ENCODE data around the gene CPB1. TPM values are rescaled to one million over a fixed set of nuclear protein-coding genes. Genes with fewer than 3 reads are reported as not detected.

CPB1 gene
- total RNA-seq, 1 experiment from 2014 or later: not detected

DNA sequence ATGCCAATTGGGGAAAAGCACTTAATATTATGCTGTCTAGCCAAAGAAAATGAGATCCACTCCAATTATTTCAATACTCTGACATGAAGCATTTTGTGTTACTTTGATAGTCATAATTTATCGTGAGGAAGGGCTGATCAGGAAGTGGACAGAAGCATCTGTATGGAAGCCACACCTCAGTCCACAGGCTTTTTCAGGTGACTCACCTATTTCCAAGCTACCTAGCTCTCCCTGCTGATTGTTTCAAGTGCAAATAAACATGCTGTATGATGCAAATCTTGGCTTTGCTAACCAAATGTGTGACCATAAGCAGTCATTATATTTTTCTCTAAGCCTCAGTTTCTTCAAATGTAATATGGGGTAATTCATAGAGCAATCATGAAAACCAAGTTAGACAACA lies 30.8 kb upstream of the CPB1 start:
- H3K27me3 ChIP-seq (ENCODE audit: low read length): peaks cover 20% of the 10 kb centered on the region
- H3K9me2 ChIP-seq (replicated peaks; ENCODE audit: low read length): no peaks in the 10 kb centered on the region
- H3K79me2 ChIP-seq (ENCODE audit: low read length): no peaks in the 10 kb centered on the region
- no peaks in the 10 kb centered on the region for H3F3A ChIP-seq (ENCODE audit: low read length, unreplicated experiment)
- no TSS peak for BruUV-seq (replicated peaks)
- TF ChIP-seq EZH2 (IDR thresholded peaks at IDR 0.05; ENCODE audit: low read length, unreplicated experiment) (no peak), EZH2phosphoT487 (IDR thresholded peaks at IDR 0.05; ENCODE audit: borderline replicate concordance, low read length) (no peak)
- TF ChIP-seq, protein P1, sequence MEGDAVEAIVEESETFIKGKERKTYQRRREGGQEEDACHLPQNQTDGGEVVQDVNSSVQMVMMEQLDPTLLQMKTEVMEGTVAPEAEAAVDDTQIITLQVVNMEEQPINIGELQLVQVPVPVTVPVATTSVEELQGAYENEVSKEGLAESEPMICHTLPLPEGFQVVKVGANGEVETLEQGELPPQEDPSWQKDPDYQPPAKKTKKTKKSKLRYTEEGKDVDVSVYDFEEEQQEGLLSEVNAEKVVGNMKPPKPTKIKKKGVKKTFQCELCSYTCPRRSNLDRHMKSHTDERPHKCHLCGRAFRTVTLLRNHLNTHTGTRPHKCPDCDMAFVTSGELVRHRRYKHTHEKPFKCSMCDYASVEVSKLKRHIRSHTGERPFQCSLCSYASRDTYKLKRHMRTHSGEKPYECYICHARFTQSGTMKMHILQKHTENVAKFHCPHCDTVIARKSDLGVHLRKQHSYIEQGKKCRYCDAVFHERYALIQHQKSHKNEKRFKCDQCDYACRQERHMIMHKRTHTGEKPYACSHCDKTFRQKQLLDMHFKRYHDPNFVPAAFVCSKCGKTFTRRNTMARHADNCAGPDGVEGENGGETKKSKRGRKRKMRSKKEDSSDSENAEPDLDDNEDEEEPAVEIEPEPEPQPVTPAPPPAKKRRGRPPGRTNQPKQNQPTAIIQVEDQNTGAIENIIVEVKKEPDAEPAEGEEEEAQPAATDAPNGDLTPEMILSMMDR (conservative IDR thresholded peaks at IDR 0.05; ENCODE audit: low read depth, low read length): no peak
- ChIA-PET CTCF (no interaction called here), POLR2A (ENCODE audit: unreplicated experiment) (no interaction called here)
- H2AFZ ChIP-seq (ENCODE audit: low read length): no peak overlapping the region
- no peaks in the 10 kb centered on the region for H3K9me3 ChIP-seq (ENCODE audit: low read length)
- H3K36me3 ChIP-seq (ENCODE audit: low read depth, low read length): no peaks in the 10 kb centered on the region
- ATAC-seq (no peak), DNase-seq (peak; percentile 43)
- no peaks in the 10 kb centered on the region for H4K20me1 ChIP-seq (ENCODE audit: low read length)
- H3K4me3 ChIP-seq (ENCODE audit: low read length): no peak overlapping the region
- H3K9ac ChIP-seq (ENCODE audit: low read length): no peak overlapping the region
- H3K4me2 ChIP-seq (ENCODE audit: low read length): no peak overlapping the region
- intact Hi-C loops (cut with micrococcal nuclease): no loop called here
- no peaks in the 10 kb centered on the region for H3K4me1 ChIP-seq (ENCODE audit: insufficient read depth, low read length)
- H3K27ac ChIP-seq (ENCODE audit: low read length): no peak overlapping the region

DNA sequence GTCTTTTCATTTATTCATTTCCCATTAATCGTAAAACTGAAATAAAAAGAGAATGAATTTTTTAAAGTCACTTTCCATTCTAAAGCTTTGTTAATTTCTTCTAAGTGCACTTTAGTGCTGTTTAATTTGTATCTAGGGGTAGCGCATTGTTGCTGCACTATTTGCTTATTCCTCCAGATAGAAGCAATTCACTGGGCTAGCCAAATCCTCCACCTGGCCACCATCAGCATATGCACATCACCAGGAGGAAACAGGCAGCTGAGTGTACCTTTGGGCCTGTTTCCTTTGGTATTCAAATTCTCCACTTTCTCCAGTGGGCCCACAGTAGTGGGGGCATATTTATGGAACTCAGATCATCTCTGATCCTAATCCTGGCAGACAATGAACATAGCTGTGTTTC lies 29.8 kb upstream of the CPB1 start:
- ChIA-PET CTCF (no interaction called here), POLR2A (ENCODE audit: unreplicated experiment) (no interaction called here)
- Histone ChIP-seq H3K27me3 (ENCODE audit: low read length) (peaks cover 17% of the 10 kb centered on the region; the same call in 1 of the 2 replicates), H3K4me1 (ENCODE audit: insufficient read depth, low read length) (no peaks in the 10 kb centered on the region), H3K36me3 (ENCODE audit: low read depth, low read length) (no peaks in the 10 kb centered on the region), H3F3A (ENCODE audit: low read length, unreplicated experiment) (no peaks in the 10 kb centered on the region), H3K79me2 (ENCODE audit: low read length) (no peaks in the 10 kb centered on the region), H4K20me1 (ENCODE audit: low read length) (no peaks in the 10 kb centered on the region), H3K4me2 (ENCODE audit: low read length) (no peak overlapping the region), H3K9ac (ENCODE audit: low read length) (no peak overlapping the region), H2AFZ (ENCODE audit: low read length) (no peak overlapping the region), H3K9me3 (ENCODE audit: low read length) (no peaks in the 10 kb centered on the region), H3K9me2 (replicated peaks; ENCODE audit: low read length) (no peaks in the 10 kb centered on the region), H3K4me3 (ENCODE audit: low read length) (no peak overlapping the region), H3K27ac (ENCODE audit: low read length) (no peak overlapping the region)
- TF ChIP-seq EZH2phosphoT487 (IDR thresholded peaks at IDR 0.05; ENCODE audit: borderline replicate concordance, low read length) (no peak), EZH2 (IDR thresholded peaks at IDR 0.05; ENCODE audit: low read length, unreplicated experiment) (no peak)
- TF ChIP-seq, protein P1 (conservative IDR thresholded peaks at IDR 0.05; ENCODE audit: low read depth, low read length): no peak
- ATAC-seq (no peak), DNase-seq (no peak)
- no TSS peak for BruUV-seq (replicated peaks)
- intact Hi-C loops (cut with micrococcal nuclease): no loop called here

DNA sequence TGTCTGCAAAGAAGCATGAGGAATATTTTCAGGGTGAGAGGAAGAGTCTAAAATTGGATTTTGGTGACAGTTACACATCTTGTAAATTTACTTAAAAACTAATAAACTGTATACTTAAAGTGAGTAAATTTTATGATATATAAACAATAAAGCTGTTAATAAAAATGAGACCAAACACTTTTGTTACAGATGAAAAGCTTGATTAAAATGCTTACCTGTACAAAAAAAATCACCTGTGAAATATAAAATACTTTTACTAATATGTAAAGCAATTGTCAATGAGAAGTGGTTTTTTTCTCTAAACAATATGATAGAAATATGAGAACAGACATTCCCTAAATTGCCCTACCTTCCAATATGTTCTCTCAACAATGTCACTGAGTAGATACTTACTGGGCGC lies 27.2 kb upstream of the CPB1 start:
- Histone ChIP-seq H3K9me3 (ENCODE audit: low read length) (no peaks in the 10 kb centered on the region), H3K4me2 (ENCODE audit: low read length) (no peak overlapping the region), H3K36me3 (ENCODE audit: low read depth, low read length) (no peaks in the 10 kb centered on the region), H3K27me3 (ENCODE audit: low read length) (peaks cover 31% of the 10 kb centered on the region; the same call in 1 of the 2 replicates), H3K4me1 (ENCODE audit: insufficient read depth, low read length) (no peaks in the 10 kb centered on the region), H3K9me2 (replicated peaks; ENCODE audit: low read length) (no peaks in the 10 kb centered on the region), H3K9ac (ENCODE audit: low read length) (no peak overlapping the region), H3K79me2 (ENCODE audit: low read length) (no peaks in the 10 kb centered on the region), H3K27ac (ENCODE audit: low read length) (no peak overlapping the region), H4K20me1 (ENCODE audit: low read length) (no peaks in the 10 kb centered on the region), H2AFZ (ENCODE audit: low read length) (no peak overlapping the region), H3F3A (ENCODE audit: low read length, unreplicated experiment) (no peaks in the 10 kb centered on the region), H3K4me3 (ENCODE audit: low read length) (no peak overlapping the region)
- TF ChIP-seq, protein P1 (conservative IDR thresholded peaks at IDR 0.05; ENCODE audit: low read depth, low read length): no peak
- TF ChIP-seq EZH2phosphoT487 (IDR thresholded peaks at IDR 0.05; ENCODE audit: borderline replicate concordance, low read length) (no peak), EZH2 (IDR thresholded peaks at IDR 0.05; ENCODE audit: low read length, unreplicated experiment) (no peak)
- intact Hi-C loops (cut with micrococcal nuclease): no loop called here
- ATAC-seq (no peak), DNase-seq (no peak)
- ChIA-PET CTCF (no interaction called here), POLR2A (ENCODE audit: unreplicated experiment) (no interaction called here)
- no TSS peak for BruUV-seq (replicated peaks)

All from PC-3 (cell line).